Activated naive CD8-positive, alpha-beta T cell treated with anti-CD3 and anti-CD28 coated beads for 36 hours (primary cell): ENCODE results near the gene UXT. TPM values are rescaled to one million over a fixed set of nuclear protein-coding genes. Genes with fewer than 3 reads are reported as not detected.

Experiments
- DNase-seq: peaks from one replicate; pipeline ENCODE4 v3.0.0; 2021
- H3K27ac Mint-ChIP-seq: one replicate; pipeline ENCODE4 v1.8.0; 2022; ENCODE audit warnings: mild to moderate bottlenecking, moderate library complexity, mixed read lengths
- H3K27me3 Mint-ChIP-seq: one replicate; pipeline ENCODE4 v1.8.0; 2022; ENCODE audit warnings: mild to moderate bottlenecking, mixed read lengths
- H3K36me3 Mint-ChIP-seq: one replicate; pipeline ENCODE4 v1.8.0; 2021; ENCODE audit warnings: mild to moderate bottlenecking, mixed read lengths
- H3K4me1 Mint-ChIP-seq: one replicate; pipeline ENCODE4 v1.8.0; 2021; ENCODE audit warnings: mixed read lengths
- H3K4me3 Mint-ChIP-seq: one replicate; pipeline ENCODE4 v1.8.0; 2022; ENCODE audit warnings: mild to moderate bottlenecking, moderate library complexity, mixed read lengths
- H3K9me3 Mint-ChIP-seq: one replicate; pipeline ENCODE4 v1.8.0; 2022; ENCODE audit warnings: mixed read lengths
- total RNA-seq, 2 experiments: library from RNA; stranded (reverse); gene quantifications; one replicate each; pipeline ENCODE4 v1.2.3, GENCODE V29; 2021

The UXT gene
- total RNA-seq, 2 experiments from 2014 or later, result 150 to 154 TPM

DNA sequence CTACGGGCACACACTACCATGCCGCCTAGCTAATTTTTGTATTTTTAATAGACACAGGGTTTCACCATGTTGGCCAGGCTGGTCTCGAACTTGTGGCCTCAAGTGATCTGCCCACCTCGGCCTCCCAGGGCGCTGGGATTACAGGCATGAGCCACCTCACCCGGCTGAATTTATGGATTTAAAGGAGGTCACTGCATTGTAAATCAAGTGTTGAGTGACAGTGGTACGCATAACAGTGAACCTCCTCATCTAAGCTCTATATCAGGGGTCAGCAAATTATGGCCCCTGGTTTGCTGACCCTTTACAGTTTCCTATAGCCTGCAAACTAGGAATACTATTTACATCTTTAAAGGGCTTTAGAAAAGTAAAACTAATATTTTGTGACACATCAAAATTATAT, 2.6 kb upstream of the UXT start:
- peaks cover 21% of the 10 kb centered on the region for H3K36me3 Mint-ChIP-seq
- no peak overlapping the region for H3K27ac Mint-ChIP-seq
- peaks cover 26% of the 10 kb centered on the region for H3K4me1 Mint-ChIP-seq
- no peak overlapping the region for H3K4me3 Mint-ChIP-seq
- H3K9me3 Mint-ChIP-seq, result peaks cover 2% of the 10 kb centered on the region
- DNase-seq, result no peak
- H3K27me3 Mint-ChIP-seq, result no peaks in the 10 kb centered on the region

DNA sequence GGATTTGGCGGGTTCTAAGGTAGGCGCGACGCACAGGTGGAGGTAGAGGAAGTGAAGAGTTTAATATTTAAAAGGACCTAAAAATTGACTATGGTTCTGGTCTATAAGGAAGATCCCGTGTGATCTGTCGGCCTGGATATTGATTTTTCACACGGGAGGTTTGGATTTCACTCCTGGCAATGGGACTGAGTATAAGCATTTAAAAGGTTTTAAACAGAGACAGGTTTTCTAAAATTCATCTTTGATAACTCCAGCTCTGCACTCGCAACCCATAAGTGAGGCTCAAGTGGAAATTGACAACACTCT, 394 bp upstream of the UXT start:
- peaks cover 36% of the 10 kb centered on the region for H3K4me1 Mint-ChIP-seq
- H3K27ac Mint-ChIP-seq, result peak overlapping the region; percentile 97
- peaks cover 2% of the 10 kb centered on the region for H3K9me3 Mint-ChIP-seq

DNA sequence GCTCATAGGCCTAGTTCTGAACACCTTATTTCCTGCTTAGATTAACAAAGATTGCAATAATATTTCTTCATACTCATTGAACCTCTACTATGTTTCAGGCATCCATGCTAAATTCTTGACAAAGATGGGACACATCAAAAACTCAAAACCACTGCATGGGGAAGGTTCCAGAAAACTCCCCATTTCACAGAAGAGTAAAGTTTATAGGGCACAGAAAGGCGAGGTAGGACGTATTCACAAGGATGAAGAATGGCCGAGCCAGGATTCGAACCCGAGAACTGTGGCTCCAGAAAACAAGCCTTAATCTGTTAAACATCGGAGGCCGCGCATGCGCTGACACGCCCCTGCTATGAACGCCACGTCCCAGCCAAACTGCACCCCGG, 688 bp downstream of the UXT start:
- H3K27ac Mint-ChIP-seq, result peak overlapping the region; percentile 97
- H3K9me3 Mint-ChIP-seq, result peaks cover 2% of the 10 kb centered on the region
- no peaks in the 10 kb centered on the region for H3K27me3 Mint-ChIP-seq
- H3K36me3 Mint-ChIP-seq, result peaks cover 32% of the 10 kb centered on the region
- H3K4me1 Mint-ChIP-seq, result peaks cover 36% of the 10 kb centered on the region
- peak overlapping the region; percentile 87 for H3K4me3 Mint-ChIP-seq
- DNase-seq, result no peak

More for the DNA sequence above, 394 bp upstream of the UXT start:
- Mint-ChIP-seq H3K4me3 (peak overlapping the region; percentile 87), H3K36me3 (peaks cover 32% of the 10 kb centered on the region), H3K27me3 (no peaks in the 10 kb centered on the region)
- DNase-seq, result no peak

DNA sequence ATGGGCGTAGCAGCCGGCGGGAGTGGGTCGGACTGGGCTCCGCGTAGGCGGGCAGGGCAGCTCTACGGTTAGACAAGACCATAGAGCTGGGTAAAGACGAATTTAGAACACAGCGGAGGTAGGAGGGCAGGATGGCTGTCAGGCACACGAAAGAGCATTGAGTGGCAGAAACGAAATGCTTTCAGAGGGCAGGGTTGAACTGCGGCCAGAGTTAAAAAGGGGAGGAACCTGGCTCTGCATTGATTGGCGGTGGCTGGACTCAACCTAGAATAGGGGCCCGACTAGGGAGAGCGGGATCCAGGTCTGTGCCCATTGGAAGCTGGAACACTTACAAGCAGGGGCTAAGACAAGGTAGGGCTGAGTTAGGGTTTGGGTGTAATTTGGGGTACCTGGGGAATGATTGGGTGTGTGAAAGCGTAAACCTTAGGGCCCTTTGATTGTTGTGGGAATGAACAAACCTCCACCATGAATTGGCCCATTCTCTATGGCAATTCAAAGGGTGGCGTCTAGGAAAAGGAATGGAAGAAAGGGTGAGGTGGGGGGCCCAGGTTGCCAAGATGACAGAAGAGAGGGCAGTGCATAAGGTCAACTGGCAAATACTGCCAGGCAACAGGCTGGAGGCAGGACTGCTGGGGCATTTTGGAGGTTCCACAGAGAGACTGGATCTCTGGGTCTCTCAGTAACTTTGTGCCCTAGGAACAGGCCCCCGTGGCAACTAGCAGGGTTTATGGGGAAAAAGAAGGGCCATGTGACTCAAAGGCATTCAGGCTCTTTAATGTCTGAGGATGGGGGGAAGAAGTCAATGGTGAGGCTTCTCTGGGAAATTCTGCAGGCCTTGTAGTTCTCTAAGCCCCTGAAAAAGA, 7.7 kb downstream of the UXT start:
- peak overlapping the region; percentile 92 for H3K4me3 Mint-ChIP-seq
- H3K4me1 Mint-ChIP-seq, result peaks cover 41% of the 10 kb centered on the region
- no peaks in the 10 kb centered on the region for H3K9me3 Mint-ChIP-seq
- DNase-seq, result no peak
- peaks cover 38% of the 10 kb centered on the region for H3K36me3 Mint-ChIP-seq
- no peaks in the 10 kb centered on the region for H3K27me3 Mint-ChIP-seq
- H3K27ac Mint-ChIP-seq, result peak overlapping the region; percentile 92

DNA sequence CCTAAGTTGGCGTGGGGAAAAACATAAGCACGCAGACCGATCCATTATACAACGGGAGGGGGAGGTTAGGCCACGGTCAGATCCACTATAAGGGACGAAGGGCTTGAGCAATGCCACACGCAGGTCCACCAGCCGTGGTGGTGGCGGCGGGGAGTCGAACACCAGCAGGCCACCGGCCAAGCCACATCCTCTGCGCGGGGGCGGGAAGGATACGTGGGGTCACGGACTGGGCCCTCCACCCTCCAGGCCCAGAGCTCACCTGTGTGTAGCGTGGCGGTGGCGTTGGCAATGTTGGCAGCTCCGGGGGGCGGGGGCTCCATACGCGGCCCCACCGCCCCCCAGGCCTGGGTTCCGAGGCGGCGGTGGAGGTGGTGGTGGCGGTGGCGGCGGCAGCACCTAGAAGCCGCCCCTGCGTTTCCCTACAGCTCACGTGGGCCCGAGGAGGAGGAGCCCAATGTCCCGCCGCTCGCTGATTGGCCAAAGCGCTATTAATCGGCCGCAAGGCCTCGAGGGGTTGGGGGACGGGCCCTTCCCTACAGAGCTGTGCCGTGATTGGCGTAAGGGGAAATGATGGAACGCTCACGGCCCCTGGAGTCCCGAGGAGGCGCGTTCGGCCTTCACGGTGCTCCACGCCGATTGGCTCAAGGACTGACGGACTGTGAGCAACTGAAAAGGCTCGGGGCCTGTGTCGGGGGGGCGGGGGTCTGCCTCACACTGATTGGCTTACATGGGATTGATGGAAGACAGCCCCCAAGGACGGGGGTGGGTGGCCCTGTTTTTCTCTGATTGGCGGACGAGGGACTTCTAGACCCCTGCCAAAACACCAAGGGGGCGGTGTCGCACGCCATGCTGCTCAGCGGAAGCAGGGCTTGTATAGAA, 8.6 kb downstream of the UXT start, which contains the start of gene ELK1:
Gene ELK1 (minus strand): TSS at position 400 of the 879 bp plus-strand sequence. CDS start 9,122 bp downstream, outside the sequence.
- Mint-ChIP-seq H3K27me3 (no peaks in the 10 kb centered on the region), H3K4me3 (peak within 1 kb of the TSS; percentile 92), H3K36me3 (peaks cover 30% of the 10 kb centered on the region), H3K27ac (peak within 1 kb of the TSS; percentile 92), H3K9me3 (no peaks in the 10 kb centered on the region), H3K4me1 (peaks cover 34% of the 10 kb centered on the region)
- peak; percentile 89 for DNase-seq

DNA sequence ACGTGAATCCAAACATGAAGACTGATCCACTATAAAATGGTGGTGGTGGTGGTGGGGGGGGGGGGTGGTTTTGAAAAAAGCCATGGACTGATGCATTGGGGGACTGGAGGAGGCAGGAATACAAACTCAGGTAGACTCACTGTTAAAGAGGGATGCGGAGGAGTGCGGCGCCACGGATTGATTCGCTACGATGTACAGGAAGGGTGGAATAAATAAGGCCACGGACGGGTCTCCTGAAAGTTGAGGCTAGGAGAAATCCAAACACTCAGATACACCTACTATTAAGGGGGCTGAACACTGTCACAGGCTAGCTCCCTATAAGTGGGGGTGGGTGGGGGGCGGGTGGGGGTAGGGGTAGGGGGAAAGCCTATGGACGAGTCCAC, 9.2 kb downstream of the UXT start:
- Mint-ChIP-seq H3K4me3 (peak overlapping the region; percentile 92), H3K36me3 (peaks cover 32% of the 10 kb centered on the region), H3K4me1 (peaks cover 37% of the 10 kb centered on the region), H3K27me3 (no peaks in the 10 kb centered on the region), H3K9me3 (no peaks in the 10 kb centered on the region), H3K27ac (peak overlapping the region; percentile 92)
- DNase-seq, result no peak

DNA sequence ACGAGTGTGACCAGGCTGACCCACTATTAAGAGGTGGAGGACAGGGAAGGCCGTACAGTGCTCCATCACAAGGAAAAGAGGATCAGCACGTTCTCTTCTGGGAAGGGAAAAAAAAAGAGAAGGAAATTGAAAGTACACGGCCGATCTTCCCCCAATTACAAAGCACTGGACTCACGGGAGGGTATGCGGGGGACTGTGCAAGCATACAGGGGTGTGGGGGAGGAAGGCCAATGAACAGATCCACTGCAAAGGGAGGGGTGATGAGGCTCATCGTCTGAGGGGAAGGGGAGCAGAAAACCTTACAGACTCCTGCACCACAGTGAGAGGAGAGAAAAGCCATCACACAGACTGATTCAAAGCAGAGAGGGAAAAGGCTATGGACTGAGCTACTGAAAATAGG, 9.7 kb downstream of the UXT start:
- H3K4me1 Mint-ChIP-seq, result peaks cover 41% of the 10 kb centered on the region
- H3K27me3 Mint-ChIP-seq, result no peaks in the 10 kb centered on the region
- H3K36me3 Mint-ChIP-seq, result peaks cover 36% of the 10 kb centered on the region
- no peak for DNase-seq
- H3K27ac Mint-ChIP-seq, result peak overlapping the region; percentile 89
- peak overlapping the region; percentile 92 for H3K4me3 Mint-ChIP-seq
- H3K9me3 Mint-ChIP-seq, result no peaks in the 10 kb centered on the region

DNA sequence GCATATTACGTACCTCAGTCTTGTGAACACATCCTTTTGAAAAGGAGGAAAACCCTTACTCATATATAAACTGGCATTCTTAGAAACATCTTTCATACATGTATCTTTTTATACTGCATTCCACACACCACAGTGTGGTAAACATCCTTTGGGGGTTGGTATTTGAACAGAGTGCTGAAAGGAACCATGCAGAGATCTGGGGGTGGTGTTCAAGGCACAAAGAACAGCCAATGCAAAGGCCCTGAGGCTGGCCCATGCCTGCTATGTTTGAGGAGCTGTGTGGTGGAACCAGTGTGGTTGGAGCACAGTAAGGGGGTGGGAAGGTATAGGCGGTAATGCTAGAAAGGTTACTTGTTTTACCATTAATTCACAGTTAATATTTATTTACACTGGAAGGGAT, 10.6 kb downstream of the UXT start:
- Mint-ChIP-seq H3K4me3 (peak overlapping the region; percentile 92), H3K27ac (peak overlapping the region; percentile 89), H3K4me1 (peaks cover 48% of the 10 kb centered on the region), H3K27me3 (no peaks in the 10 kb centered on the region), H3K36me3 (peaks cover 36% of the 10 kb centered on the region), H3K9me3 (no peaks in the 10 kb centered on the region)
- DNase-seq, result no peak

DNA sequence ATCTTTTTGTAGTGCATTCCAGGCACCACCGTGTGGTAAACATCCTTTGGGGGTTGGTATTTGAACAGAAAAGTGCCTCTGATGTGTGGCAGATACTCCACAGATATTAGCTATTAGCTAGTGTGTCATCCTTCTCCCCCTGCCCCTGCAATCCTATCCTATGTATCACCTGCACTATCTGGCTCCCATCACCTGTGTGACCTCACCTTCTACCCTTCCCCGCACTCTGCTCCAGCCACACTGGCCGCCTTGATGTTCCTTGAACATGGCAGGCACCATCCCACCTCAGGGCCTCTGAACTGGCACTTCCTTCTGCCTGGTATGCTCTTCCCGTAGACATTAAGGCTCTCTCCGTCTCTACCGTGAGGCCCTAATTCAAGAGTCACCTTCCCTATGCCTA, 12.3 kb downstream of the UXT start:
- peaks cover 45% of the 10 kb centered on the region for H3K4me1 Mint-ChIP-seq
- no peak overlapping the region for H3K4me3 Mint-ChIP-seq
- H3K27me3 Mint-ChIP-seq, result no peaks in the 10 kb centered on the region
- DNase-seq, result no peak
- peaks cover 35% of the 10 kb centered on the region for H3K36me3 Mint-ChIP-seq
- H3K27ac Mint-ChIP-seq, result no peak overlapping the region
- H3K9me3 Mint-ChIP-seq, result no peaks in the 10 kb centered on the region

DNA sequence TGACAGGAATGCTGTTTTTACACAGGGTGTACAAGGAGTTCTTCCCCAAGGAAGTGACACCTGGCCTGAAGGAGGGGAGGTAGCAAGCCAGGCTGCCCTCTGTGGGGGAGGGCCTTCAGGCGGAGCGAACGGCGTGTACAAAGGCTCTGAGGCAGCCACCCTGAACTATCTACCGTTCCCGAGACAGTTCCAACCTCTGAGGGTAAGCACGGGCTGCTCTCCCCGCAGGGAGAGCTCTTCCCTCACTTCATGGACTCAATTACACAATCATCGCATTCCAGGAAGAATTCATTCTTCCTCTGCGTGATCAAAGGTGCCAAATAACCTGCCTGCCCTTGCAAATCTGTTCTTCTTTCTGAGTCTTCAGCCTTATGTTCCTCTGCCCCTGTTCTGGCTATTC, 13.4 kb downstream of the UXT start:
- no peak for DNase-seq
- H3K36me3 Mint-ChIP-seq, result peaks cover 34% of the 10 kb centered on the region
- no peaks in the 10 kb centered on the region for H3K9me3 Mint-ChIP-seq
- no peak overlapping the region for H3K4me3 Mint-ChIP-seq
- H3K27ac Mint-ChIP-seq, result no peak overlapping the region
- H3K4me1 Mint-ChIP-seq, result peaks cover 36% of the 10 kb centered on the region
- no peaks in the 10 kb centered on the region for H3K27me3 Mint-ChIP-seq

DNA sequence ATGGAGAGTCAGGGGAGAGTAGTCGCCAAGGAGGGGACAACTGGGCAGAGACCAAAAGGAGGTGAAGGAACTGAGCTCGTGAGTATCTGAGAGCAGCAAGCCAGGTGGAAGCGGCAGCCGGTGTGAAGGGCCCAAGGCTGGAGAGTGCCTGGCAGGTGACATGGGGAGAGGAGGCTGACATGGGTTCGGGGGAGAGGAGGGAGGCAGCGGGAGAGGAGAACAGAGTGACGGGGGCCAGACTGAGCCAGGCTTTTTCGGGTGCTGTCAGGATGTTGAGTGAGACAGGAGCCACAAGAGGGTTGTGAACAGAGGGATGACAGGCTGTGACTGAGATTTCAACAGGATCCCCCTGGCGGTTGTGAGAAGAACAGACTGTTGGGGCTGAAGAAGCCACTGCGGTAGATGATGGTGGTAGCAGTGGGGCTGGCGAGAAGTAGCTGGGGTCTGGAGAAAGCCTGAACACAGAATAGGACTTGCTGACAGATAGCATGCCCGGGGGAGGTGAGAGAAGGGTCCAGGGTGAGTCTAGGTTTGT, 14.4 kb downstream of the UXT start:
- peak overlapping the region; percentile 16 for H3K27ac Mint-ChIP-seq

DNA sequence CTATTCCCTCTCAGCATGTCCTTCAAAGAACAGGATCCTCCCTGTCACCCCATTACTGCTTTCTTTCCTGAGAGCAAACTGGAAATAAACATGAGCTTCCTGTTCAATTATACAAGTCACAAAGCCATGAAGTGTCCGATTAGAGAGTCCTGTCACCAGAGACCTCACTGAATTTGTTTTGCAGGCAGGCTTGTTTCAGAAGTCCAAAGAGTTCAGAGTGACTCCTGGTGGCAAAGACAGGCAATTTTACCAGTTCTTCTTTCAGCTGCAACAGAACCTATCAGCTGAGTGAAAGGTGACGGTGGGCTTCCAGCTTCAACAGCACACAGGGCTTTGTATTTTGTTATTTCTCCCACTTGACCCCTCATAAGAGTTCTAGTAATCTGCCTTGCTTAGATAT, 15.1 kb downstream of the UXT start:
- Mint-ChIP-seq H3K9me3 (no peaks in the 10 kb centered on the region), H3K4me1 (peaks cover 32% of the 10 kb centered on the region), H3K4me3 (no peak overlapping the region), H3K27me3 (no peaks in the 10 kb centered on the region), H3K36me3 (peaks cover 41% of the 10 kb centered on the region), H3K27ac (no peak overlapping the region)
- DNase-seq, result no peak

More for the DNA sequence above, 14.4 kb downstream of the UXT start:
- DNase-seq, result no peak
- Mint-ChIP-seq H3K9me3 (no peaks in the 10 kb centered on the region), H3K27me3 (no peaks in the 10 kb centered on the region), H3K4me3 (no peak overlapping the region), H3K4me1 (peaks cover 36% of the 10 kb centered on the region), H3K36me3 (peaks cover 42% of the 10 kb centered on the region)

DNA sequence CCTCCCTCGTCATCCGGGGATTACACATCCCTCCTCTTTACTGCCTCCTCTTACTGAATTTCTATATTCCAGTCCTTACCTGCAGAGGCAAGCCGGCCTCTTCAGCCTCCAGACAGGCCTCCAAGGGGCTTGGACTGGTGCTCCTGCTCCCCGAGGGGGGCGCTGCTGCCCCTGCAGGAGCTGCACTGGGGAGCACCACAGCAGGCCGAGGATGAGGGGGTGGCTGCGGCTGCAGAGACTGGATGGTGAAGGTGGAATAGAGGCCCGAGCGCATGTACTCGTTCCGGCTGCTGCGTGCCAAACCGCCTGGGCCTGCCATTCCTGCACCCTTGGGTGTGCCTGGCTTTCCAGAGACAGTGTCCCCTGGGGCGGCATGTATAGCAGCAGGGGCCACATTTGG, 20.2 kb downstream of the UXT start:
- Mint-ChIP-seq H3K4me1 (peaks cover 13% of the 10 kb centered on the region), H3K27me3 (no peaks in the 10 kb centered on the region), H3K9me3 (no peaks in the 10 kb centered on the region), H3K4me3 (no peak overlapping the region), H3K36me3 (peaks cover 37% of the 10 kb centered on the region), H3K27ac (no peak overlapping the region)
- no peak for DNase-seq

DNA sequence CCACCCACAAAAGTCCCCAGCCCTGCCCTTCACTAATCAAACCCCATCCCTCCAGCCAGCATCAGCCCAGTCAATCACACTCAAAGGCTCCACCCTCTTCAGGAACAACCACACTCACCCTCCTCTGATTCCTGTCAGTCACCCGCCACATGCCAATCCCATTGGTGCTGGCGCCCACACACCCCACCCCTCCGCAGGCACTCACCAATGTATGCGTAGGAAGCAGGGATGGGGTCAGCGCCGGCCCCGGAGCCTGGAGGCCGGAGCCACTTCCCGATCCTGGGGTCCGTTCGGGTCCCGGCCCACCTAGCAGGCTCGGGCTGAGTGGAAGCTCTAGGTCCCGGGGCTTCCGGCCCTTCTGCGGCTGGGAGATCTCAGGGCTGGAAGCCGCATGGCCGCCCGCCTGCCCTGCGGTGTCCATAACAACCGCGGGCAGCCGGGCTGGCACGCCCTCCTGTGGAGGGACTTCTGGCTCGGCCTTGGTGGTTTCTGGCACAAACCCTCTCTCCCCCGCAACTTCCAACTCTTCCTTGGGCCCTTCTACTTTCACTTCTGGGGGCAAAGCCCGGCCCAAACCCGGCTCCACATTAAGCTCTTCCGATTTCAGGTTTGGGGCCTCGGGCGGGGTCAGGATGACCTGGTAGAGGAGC, 21.3 kb downstream of the UXT start:
- peaks cover 37% of the 10 kb centered on the region for H3K36me3 Mint-ChIP-seq
- H3K4me3 Mint-ChIP-seq, result peak overlapping the region; percentile 50
- peak overlapping the region; percentile 72 for H3K27ac Mint-ChIP-seq
- H3K27me3 Mint-ChIP-seq, result no peaks in the 10 kb centered on the region
- H3K4me1 Mint-ChIP-seq, result peaks cover 11% of the 10 kb centered on the region
- no peak for DNase-seq
- no peaks in the 10 kb centered on the region for H3K9me3 Mint-ChIP-seq
